ENCODE results near the gene PTF1A. TPM values are rescaled to one million over a fixed set of nuclear protein-coding genes. Genes with fewer than 3 reads are reported as not detected.
"Not testable (repeated sequence)": the region's sequence is repeated elsewhere in the genome, so short reads cannot be mapped to it uniquely, and the experiment has no call there.

PTF1A gene
- total RNA-seq, 1 donor from 2014 or later, result not detected

DNA sequence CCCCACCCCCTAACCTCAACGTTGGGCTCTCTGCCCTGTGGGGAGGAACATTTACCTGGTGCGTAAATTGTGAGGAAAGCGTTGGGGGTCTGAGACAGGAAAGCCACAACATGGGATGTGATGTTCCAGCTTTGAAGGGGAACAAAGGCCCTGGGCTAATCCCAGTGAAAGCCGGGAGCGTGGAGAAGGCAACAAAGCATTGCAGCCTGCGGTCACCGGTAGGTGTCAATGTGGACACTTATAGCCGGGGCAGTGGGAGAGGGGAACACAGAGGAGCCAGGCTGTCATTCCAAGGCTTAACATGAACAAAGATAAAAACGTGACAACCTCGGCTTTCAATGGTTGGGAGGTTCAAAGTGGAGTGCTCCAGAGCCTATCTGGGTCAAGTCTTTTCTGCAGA lies 12.7 kb downstream of the PTF1A start:
- no peak for DNase-seq

DNA sequence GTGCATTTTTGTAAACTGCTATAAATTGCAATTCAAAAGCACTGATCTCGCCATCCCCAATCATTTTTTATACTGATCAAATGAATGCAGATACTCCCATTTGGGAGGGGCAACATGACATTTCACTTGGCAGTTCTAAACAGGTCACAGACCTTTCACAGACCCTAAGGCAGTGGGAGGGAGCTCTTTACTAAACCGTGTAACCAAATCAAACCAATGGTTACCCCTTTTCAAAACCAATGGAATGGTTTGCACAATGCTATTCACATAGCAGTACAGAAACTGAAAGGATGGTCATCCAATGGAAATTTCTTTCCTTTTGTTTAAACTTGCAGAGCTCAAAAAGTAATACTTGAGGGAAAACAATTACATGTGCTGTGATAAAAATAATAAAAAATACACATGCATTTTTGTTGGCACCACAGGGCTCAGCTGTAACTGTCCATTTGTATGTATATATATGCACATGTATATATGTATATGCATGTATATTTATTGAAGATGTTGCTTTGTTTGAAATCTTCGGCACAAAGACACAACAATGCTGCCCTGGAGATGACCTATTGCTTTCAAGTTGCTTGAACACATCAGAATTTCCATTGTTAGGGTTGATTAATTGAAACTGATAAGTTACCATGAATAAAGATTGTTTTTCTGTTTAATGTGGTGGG lies 14.0 kb downstream of the PTF1A start:
- no peak for DNase-seq

DNA sequence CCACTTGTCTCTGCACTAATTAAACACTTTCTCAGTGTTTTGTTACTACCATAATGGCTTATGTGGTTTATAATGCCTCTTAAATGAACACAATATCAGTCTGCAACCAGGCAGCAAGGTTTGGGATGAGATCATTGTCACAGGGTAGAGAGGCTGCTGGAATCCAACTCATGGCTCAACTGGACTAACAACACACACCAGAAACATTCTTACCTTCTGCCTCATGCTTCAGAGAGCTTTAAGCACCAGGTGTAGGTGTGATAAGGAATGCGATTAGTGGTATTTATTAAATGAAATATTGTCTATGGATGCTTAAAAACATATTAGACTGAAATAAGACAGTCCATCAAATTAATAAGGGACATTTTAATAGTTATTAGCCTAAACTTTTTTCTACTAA lies 25.4 kb downstream of the PTF1A start:
- no peak for DNase-seq

DNA sequence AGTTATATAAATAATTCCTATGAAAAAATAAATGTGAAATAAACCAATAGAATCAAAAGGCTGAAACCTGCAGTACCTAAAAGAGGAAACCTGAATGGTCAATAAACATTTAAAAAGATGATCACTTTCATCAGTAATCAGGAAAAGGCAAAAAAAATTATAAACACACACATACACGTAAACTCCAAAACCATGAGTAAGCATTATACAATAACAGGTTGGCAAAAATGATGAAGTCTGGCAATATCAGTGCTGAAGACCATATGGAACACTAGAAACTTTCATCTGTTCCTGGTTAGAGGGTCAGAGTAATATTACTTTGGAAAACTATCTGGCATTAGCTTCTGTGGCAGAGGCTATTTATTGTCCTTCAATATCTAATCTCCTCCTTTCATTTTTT lies 38.5 kb downstream of the PTF1A start:
- DNase-seq, result no peak

DNA sequence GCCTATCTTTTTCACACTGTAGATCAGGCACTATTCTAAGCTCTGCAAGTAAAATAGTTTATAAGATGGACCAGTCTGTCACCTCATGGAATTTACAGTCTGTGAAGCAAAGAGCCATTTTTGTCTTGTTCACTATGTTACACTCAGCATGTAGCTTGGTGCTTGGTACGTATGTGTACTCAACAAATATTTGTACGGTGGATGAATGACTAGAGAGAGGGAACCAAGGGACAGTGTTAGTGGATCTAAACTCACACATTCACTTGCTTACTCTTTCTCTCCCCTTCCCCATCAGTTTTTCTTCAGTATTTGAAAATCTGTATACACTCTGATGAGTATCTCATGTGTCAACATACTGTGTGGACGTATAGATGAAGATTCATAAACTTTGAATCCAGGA lies 45.9 kb downstream of the PTF1A start:
- no peak for DNase-seq

DNA sequence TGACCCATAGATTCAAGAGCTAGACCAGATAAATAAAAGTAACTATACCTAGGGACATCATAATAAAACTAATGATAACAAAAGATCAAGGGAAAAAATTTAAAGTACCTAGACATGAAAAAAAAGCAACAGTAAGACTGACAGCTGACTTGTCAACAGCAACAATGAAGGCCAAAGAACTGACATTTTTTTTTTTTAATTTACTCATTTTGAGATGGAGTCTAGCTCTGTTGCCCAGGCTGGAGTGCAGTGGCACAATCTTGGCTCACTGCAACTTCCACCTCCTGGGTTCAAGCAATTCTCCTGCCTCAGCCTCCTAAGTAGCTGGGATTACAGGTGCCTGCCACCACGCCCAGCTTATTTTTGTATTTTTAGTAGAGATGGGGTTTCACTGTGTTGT lies 49.7 kb downstream of the PTF1A start:
- not testable (repeated sequence) for DNase-seq

Other genes with a start within 250 kb of the PTF1A start
- gene MSRB2, start 96.7 kb upstream of the PTF1A start, total RNA-seq, result 6.0 and 8.3 TPM in 2 replicates
- not detected in 2 replicates for gene C10orf67, start 152.5 kb downstream of the PTF1A start, total RNA-seq
- gene OTUD1, start 246.8 kb downstream of the PTF1A start, total RNA-seq, result 8.4 and 9.9 TPM in 2 replicates

Measured in dermis blood vessel endothelial cell (primary cell).